ENCODE data around the gene FAM169A.
"Not testable (repeated sequence)": the region's sequence is repeated elsewhere in the genome, so short reads cannot be mapped to it uniquely, and the experiment has no call there.

FAM169A gene

DNA sequence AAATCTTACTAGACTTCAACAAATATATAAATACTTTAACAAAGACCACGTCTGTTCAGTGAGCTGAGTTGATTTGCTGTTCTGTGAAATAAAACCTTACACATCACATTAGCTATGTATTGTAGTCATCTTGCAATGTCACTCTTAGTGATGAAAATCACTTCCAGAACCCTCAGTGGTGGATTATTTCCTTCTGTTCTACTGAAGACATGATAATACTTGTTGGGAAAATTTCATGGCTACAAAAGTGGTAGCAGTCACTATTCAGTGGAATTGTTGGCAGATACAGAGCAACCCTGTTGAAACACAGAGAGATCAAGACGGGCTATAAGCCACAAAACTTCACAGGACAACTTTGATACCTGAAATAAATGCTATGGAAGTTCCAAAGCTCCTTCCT lies 26.7 kb upstream of the FAM169A start:
- no peak overlapping the region for H3K27ac ChIP-seq (ENCODE audit: low read depth in 2 of 2, low read length in 2 of 2)
- H3K27me3 ChIP-seq (ENCODE audit: control insufficient read depth in 2 of 2, insufficient read depth in 2 of 2, low read length in 2 of 2): no peaks in the 10 kb centered on the region
- no peaks in the 10 kb centered on the region for H3K9me3 ChIP-seq (ENCODE audit: control insufficient read depth in 2 of 2, low read length in 2 of 2)
- no peak overlapping the region for H3K9ac ChIP-seq (ENCODE audit: low read depth in 1 of 2, low read length in 2 of 2)
- no peaks in the 10 kb centered on the region for H3K36me3 ChIP-seq (ENCODE audit: control insufficient read depth in 2 of 2, insufficient read depth in 2 of 2, low read length in 2 of 2)
- no peak overlapping the region for H3K4me3 ChIP-seq (ENCODE audit: low read length in 2 of 2)
- H3K4me1 ChIP-seq (ENCODE audit: control insufficient read depth in 2 of 2, insufficient read depth in 2 of 2, low read length in 2 of 2): no peaks in the 10 kb centered on the region

DNA sequence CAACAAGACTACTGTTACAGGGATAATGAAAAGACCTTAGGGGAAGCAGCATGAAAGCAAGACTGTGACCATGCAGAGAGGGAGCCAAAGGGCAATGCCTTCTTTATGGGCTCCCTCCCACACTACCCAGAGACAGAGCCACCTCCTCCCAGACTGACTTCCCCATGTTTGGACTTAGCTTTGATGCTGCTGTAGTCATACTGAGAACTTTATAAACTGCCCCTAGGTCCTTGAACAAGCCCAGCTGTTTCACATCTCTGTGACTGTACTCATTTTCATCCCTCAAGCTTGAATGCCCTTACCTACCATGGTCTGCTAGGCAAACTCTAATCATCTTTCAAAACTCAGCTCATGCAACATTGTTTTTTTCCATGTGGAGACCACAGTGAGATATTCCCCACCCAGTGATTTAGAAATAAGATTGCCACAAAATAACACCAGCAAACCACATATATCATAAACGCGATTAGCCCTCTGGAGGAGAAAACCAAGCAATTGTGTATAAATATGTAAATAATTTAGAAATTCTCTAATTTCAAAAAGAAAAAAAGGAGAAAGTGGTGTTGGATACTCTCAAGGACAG lies 23.4 kb upstream of the FAM169A start:
- no peaks in the 10 kb centered on the region for H3K9me3 ChIP-seq (ENCODE audit: control insufficient read depth in 2 of 2, low read length in 2 of 2)
- no peak overlapping the region for H3K4me3 ChIP-seq (ENCODE audit: low read length in 2 of 2)
- no peak overlapping the region for H3K27ac ChIP-seq (ENCODE audit: low read depth in 2 of 2, low read length in 2 of 2)
- H3K27me3 ChIP-seq (ENCODE audit: control insufficient read depth in 2 of 2, insufficient read depth in 2 of 2, low read length in 2 of 2): no peaks in the 10 kb centered on the region
- H3K9ac ChIP-seq (ENCODE audit: low read depth in 1 of 2, low read length in 2 of 2): no peak overlapping the region
- H3K4me1 ChIP-seq (ENCODE audit: control insufficient read depth in 2 of 2, insufficient read depth in 2 of 2, low read length in 2 of 2): no peaks in the 10 kb centered on the region
- H3K36me3 ChIP-seq (ENCODE audit: control insufficient read depth in 2 of 2, insufficient read depth in 2 of 2, low read length in 2 of 2): no peaks in the 10 kb centered on the region

DNA sequence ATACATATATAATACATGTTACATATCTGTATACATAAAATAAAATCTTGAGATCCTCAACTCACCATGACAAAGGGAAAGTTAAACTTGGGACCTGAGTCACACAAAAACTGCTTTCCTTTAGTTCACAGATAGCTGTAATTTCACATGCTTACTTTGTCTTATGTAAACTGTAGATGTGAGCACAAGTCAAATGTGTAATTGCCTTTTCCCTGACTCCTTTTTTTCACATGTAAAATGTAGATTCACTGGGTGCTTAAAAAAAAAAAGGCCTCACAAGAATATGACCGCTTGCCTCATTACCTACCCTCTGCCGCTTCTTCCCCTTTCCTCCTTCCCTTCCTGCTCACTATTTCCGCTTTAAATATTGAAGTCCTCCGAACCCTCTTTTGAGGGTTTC lies 21.9 kb upstream of the FAM169A start:
- Histone ChIP-seq H3K4me1 (ENCODE audit: control insufficient read depth in 2 of 2, insufficient read depth in 2 of 2, low read length in 2 of 2) (no peaks in the 10 kb centered on the region), H3K36me3 (ENCODE audit: control insufficient read depth in 2 of 2, insufficient read depth in 2 of 2, low read length in 2 of 2) (no peaks in the 10 kb centered on the region), H3K27me3 (ENCODE audit: control insufficient read depth in 2 of 2, insufficient read depth in 2 of 2, low read length in 2 of 2) (no peaks in the 10 kb centered on the region), H3K4me3 (ENCODE audit: low read length in 2 of 2) (no peak overlapping the region), H3K27ac (ENCODE audit: low read depth in 2 of 2, low read length in 2 of 2) (no peak overlapping the region), H3K9ac (ENCODE audit: low read depth in 1 of 2, low read length in 2 of 2) (no peak overlapping the region), H3K9me3 (ENCODE audit: control insufficient read depth in 2 of 2, low read length in 2 of 2) (no peaks in the 10 kb centered on the region)

DNA sequence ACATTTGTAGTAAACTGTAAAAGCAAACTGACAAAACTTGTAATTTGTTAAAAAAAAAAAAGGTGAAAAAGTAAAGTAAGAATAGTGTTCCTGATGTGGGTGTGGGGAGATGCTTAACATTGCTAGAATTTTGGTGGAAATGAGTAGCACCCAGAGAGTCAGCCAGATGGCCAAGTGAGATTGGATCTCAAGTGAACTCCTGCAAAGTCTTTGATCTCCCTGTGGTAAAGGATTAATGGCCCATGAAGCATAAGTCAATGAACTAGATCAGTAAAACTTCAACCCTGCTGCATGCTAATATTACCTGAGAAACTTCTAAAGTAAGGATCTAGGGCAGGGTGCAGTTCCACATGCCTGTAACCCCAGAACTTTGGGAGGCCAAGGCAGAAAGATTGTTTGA lies 19.0 kb upstream of the FAM169A start:
- no peak overlapping the region for H3K27ac ChIP-seq (ENCODE audit: low read depth in 2 of 2, low read length in 2 of 2)
- no peaks in the 10 kb centered on the region for H3K27me3 ChIP-seq (ENCODE audit: control insufficient read depth in 2 of 2, insufficient read depth in 2 of 2, low read length in 2 of 2)
- H3K9me3 ChIP-seq (ENCODE audit: control insufficient read depth in 2 of 2, low read length in 2 of 2): no peaks in the 10 kb centered on the region
- no peak overlapping the region for H3K4me3 ChIP-seq (ENCODE audit: low read length in 2 of 2)
- H3K9ac ChIP-seq (ENCODE audit: low read depth in 1 of 2, low read length in 2 of 2): no peak overlapping the region
- H3K36me3 ChIP-seq (ENCODE audit: control insufficient read depth in 2 of 2, insufficient read depth in 2 of 2, low read length in 2 of 2): no peaks in the 10 kb centered on the region
- no peaks in the 10 kb centered on the region for H3K4me1 ChIP-seq (ENCODE audit: control insufficient read depth in 2 of 2, insufficient read depth in 2 of 2, low read length in 2 of 2)

DNA sequence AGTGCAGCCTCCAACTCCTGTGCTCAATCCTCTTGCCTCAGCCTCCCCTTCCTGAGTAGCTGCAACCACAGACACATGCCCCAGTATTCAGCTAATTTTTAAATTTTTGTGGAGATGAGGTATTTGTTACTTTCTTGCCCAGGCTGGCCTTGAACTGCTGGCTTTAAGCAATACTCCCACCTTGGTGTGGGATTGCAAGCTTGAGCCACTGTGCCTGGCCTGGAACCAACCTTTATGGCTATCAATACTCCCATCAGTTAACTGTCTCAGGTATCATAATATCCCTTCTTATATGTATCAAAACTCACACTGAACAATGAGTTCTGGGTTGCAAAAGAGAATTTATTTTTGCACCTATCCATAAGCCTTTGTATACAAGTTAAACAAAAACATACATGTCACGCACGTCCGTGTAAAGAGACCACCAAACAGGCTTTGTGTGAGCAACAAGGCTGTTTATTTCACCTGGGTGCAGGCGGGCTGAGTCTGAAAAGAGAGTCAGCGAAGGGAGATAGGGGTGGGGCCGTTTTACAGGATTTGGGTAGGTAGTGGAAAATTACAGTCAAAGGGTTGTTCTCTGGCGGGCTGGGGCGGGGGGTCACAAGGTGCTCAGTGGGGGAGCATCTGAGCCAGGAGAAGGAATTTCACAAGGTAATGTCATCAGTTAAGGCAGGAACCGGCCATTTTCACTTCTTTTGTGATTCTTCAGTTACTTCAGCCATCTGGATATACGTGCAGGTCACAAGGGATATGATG lies 16.4 kb upstream of the FAM169A start:
- H3K9ac ChIP-seq (ENCODE audit: low read depth in 1 of 2, low read length in 2 of 2); H3K4me3 ChIP-seq (ENCODE audit: low read length in 2 of 2); H3K36me3 ChIP-seq (ENCODE audit: control insufficient read depth in 2 of 2, insufficient read depth in 2 of 2, low read length in 2 of 2); H3K27me3 ChIP-seq (ENCODE audit: control insufficient read depth in 2 of 2, insufficient read depth in 2 of 2, low read length in 2 of 2); H3K27ac ChIP-seq (ENCODE audit: low read depth in 2 of 2, low read length in 2 of 2); H3K4me1 ChIP-seq (ENCODE audit: control insufficient read depth in 2 of 2, insufficient read depth in 2 of 2, low read length in 2 of 2); H3K9me3 ChIP-seq (ENCODE audit: control insufficient read depth in 2 of 2, low read length in 2 of 2): not testable (repeated sequence)

DNA sequence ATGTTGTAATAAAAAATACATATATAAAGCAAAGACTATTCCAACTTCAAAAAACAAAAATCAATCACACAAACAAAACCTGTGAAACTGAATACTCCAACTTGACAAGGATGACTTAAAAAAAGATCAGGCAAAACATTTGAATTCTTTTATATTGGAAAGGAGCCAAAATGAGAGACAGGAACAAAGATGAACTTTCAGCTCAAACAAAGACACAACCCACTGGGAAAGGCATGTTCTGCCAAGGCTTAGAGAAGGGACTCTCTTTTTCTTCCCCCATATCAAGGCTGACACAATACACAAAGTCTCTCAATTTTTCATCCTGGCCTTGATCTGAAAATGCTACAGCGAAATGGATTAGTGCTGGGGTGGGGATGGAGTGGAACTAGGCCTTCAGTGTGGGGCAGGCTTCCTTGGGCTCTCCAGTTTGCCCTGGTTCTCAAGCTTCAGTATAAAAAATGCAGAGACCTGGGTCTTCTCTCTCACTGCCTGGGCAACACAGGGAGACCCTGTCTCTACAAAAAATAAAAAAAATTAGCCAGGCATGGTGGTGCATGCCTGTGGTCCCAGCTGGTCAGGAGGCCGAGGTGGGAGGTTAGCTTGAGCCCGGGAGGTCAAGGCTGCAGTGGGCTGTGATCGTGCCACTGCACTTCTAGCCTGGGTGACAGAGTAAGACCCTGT lies 11.6 kb upstream of the FAM169A start:
- Histone ChIP-seq H3K4me1 (ENCODE audit: control insufficient read depth in 2 of 2, insufficient read depth in 2 of 2, low read length in 2 of 2) (no peaks in the 10 kb centered on the region), H3K4me3 (ENCODE audit: low read length in 2 of 2) (no peak overlapping the region), H3K9me3 (ENCODE audit: control insufficient read depth in 2 of 2, low read length in 2 of 2) (no peaks in the 10 kb centered on the region), H3K27me3 (ENCODE audit: control insufficient read depth in 2 of 2, insufficient read depth in 2 of 2, low read length in 2 of 2) (no peaks in the 10 kb centered on the region), H3K36me3 (ENCODE audit: control insufficient read depth in 2 of 2, insufficient read depth in 2 of 2, low read length in 2 of 2) (no peaks in the 10 kb centered on the region), H3K9ac (ENCODE audit: low read depth in 1 of 2, low read length in 2 of 2) (no peak overlapping the region), H3K27ac (ENCODE audit: low read depth in 2 of 2, low read length in 2 of 2) (no peak overlapping the region)

DNA sequence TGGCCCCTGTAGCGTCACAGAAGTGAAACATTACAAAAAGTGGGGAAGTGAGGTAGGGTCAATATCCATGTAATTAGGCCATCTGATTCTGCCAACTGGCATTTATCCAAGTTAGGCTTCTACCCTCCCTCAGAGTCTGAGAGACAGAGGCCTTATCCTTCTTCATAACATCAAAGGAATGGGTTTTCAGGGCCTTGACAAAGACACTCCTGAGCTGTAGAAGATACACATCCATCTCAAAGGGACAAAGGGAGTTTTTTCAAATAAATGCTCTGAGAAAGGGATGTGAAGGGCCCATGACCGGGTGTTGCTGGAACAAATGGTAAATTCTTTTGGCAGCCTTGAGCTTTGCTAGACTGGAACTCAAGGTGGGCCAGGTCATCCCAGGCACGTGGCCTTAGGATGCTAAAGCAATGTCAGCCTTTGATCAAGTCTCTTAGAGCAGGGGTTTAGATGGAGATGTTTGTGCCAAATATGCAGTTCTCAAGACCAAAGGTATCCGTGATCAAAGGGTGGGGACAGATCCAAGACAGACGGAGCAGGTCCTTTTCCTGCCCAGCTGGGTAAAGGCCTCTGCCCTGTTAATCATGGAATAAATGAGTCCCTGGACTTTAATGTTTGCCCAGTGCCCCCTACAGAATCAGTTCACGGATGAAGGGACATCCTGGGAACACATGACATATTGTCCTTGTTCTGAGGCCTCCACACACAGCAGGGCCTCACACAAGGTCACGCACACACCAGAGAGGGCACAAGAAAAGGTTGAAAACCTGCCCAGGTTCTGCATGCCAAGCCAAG lies 10.0 kb upstream of the FAM169A start:
- Histone ChIP-seq H3K27me3 (ENCODE audit: control insufficient read depth in 2 of 2, insufficient read depth in 2 of 2, low read length in 2 of 2) (no peaks in the 10 kb centered on the region), H3K4me1 (ENCODE audit: control insufficient read depth in 2 of 2, insufficient read depth in 2 of 2, low read length in 2 of 2) (no peaks in the 10 kb centered on the region), H3K27ac (ENCODE audit: low read depth in 2 of 2, low read length in 2 of 2) (no peak overlapping the region), H3K36me3 (ENCODE audit: control insufficient read depth in 2 of 2, insufficient read depth in 2 of 2, low read length in 2 of 2) (no peaks in the 10 kb centered on the region), H3K4me3 (ENCODE audit: low read length in 2 of 2) (no peak overlapping the region), H3K9me3 (ENCODE audit: control insufficient read depth in 2 of 2, low read length in 2 of 2) (no peaks in the 10 kb centered on the region), H3K9ac (ENCODE audit: low read depth in 1 of 2, low read length in 2 of 2) (no peak overlapping the region)

DNA sequence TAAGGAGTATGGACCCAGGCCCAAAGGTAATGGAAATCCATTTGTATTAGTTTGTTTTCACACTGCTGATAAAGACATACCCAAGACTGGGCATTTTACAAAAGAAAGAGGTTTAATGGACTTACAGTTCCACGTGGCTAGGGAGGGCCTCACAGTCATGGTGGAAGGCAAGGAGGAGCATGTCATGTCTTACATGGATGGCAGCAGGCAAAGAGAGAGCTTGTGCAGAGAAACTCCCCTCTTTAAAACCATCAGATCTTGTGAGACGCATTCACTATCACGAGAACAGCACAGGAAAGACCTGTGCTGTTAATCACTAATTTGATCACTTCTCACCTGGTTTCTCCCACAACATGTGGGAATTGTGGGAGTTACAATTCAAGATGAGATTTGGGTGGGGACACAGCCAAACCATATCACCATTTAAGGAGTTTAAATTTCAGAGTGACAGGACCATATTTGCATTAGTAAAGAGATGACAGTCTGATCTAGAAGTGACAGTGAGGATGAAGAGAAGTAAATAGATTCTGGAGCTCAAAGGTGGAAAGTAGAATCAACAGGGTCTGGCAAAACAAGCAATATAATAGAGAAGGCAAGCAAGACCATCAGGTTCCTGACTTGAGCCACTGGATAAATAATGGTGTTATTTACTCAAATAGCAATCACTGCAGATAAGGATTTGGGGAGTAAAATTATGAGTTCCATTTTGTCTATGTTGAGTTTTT lies 7.5 kb upstream of the FAM169A start:
- no peaks in the 10 kb centered on the region for H3K36me3 ChIP-seq (ENCODE audit: control insufficient read depth in 2 of 2, insufficient read depth in 2 of 2, low read length in 2 of 2)
- no peak overlapping the region for H3K27ac ChIP-seq (ENCODE audit: low read depth in 2 of 2, low read length in 2 of 2)
- H3K27me3 ChIP-seq (ENCODE audit: control insufficient read depth in 2 of 2, insufficient read depth in 2 of 2, low read length in 2 of 2): no peaks in the 10 kb centered on the region
- no peak overlapping the region for H3K4me3 ChIP-seq (ENCODE audit: low read length in 2 of 2)
- H3K9ac ChIP-seq (ENCODE audit: low read depth in 1 of 2, low read length in 2 of 2): no peak overlapping the region
- H3K9me3 ChIP-seq (ENCODE audit: control insufficient read depth in 2 of 2, low read length in 2 of 2): no peaks in the 10 kb centered on the region
- H3K4me1 ChIP-seq (ENCODE audit: control insufficient read depth in 2 of 2, insufficient read depth in 2 of 2, low read length in 2 of 2): no peaks in the 10 kb centered on the region

DNA sequence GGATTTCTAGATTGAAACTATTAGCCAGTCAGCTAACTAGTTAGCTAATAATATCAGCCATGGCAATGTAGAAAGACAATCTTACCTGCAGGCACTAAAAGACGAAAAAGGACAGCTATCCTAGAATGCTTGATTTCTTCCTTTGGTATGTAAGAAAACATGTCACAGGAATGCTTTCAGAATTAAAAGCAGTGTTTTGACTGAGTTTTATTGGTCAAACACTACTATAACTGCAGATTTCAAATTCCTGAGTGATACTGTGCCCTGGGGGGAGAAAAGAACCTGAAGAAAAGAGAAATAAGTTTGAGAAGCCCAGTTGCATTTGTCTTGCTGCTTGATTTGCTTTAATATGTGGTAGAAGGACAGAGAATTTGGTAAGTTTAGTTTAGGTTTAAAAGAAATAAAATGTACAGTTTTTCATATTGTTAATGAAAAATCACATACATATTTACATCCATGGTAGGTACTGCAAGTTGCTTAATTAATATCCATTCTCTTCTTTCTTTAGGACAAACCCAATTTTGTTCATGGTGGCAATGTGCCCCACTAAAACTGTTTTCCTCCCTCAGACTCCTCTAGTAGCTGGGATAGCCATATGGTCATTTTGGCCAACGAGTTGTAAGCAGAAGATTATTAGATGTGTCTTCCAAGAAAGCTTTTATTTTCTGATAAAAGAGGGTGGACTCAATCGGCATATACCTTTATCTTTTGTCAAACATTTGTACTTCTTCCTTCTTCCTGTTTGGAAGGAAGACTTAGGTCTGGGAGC lies 4.3 kb upstream of the FAM169A start:
- Histone ChIP-seq H3K9me3 (ENCODE audit: control insufficient read depth in 2 of 2, low read length in 2 of 2) (no peaks in the 10 kb centered on the region), H3K4me3 (ENCODE audit: low read length in 2 of 2) (no peak overlapping the region), H3K4me1 (ENCODE audit: control insufficient read depth in 2 of 2, insufficient read depth in 2 of 2, low read length in 2 of 2) (peaks cover 1% of the 10 kb centered on the region in 2 donors), H3K36me3 (ENCODE audit: control insufficient read depth in 2 of 2, insufficient read depth in 2 of 2, low read length in 2 of 2) (no peaks in the 10 kb centered on the region), H3K27me3 (ENCODE audit: control insufficient read depth in 2 of 2, insufficient read depth in 2 of 2, low read length in 2 of 2) (peaks cover 0 to 3% of the 10 kb centered on the region in 2 donors), H3K9ac (ENCODE audit: low read depth in 1 of 2, low read length in 2 of 2) (no peak overlapping the region), H3K27ac (ENCODE audit: low read depth in 2 of 2, low read length in 2 of 2) (no peak overlapping the region)

Data from mucosa of rectum (tissue), 2 donors.